ENCODE measurements around the gene BRWD1.

The BRWD1 gene

GRCh38 chr21:39196310-39196709 lies 117.1 kb downstream of the BRWD1 start:
- no peak for DNase-seq

- no peak for DNase-seq
Measured at GRCh38 chr21:39193380-39193779, 120.1 kb downstream of the BRWD1 start.

- DNase-seq: no peak
Measured at GRCh38 chr21:39189857-39190604, 123.4 kb downstream of the BRWD1 start.

DNA sequence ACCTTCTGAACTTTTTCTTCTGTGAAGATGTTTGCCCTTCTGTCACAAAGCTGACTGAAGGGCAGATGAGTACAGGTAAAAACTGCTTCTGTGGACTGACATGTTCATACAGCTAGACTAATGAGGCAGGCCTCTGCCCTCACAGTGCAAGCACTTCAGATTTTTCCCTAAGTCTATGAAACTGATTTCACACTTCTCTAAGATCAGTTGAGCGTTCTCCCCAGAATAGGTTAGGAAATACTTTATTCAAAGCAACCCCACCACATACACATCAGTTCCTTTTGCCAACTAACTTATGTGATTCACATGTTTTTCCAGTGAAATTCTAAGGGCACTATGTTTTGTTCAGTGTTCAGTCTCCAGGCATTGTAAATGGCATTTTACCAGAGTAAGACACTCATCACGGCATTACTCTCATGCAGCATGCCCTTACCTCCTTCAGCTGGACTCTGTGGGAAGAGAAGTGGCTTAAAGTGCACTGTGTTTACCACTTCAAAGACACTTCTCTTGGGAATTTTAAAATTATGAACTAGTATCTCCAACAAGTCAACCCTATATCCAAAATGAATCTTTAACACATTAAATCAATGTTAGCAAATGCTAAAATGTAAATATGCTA lies 124.8 kb downstream of the BRWD1 start:
- no peak for DNase-seq

- DNase-seq: no peak
Measured at GRCh38 chr21:39187141-39187540, 126.3 kb downstream of the BRWD1 start.

DNA sequence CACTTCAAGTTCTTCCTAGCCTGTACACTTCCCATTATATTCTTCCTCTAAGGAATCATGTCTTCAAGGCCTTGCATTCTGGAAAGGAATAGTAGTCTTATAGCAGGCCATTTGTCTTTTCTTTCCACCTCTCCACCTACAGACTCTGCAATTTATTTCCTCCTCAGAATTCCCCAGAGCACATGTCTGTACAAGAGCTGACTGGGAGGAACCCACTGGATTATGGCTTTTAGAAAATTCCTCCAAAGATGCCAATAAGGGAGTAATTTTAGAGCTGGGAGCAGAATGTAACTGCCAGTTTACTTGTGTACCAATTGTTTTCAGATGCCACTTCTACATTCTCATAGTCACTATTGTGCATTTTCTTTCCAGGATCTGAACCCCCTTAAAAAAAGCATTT lies 126.8 kb downstream of the BRWD1 start:
- DNase-seq: peak; percentile 31

DNA sequence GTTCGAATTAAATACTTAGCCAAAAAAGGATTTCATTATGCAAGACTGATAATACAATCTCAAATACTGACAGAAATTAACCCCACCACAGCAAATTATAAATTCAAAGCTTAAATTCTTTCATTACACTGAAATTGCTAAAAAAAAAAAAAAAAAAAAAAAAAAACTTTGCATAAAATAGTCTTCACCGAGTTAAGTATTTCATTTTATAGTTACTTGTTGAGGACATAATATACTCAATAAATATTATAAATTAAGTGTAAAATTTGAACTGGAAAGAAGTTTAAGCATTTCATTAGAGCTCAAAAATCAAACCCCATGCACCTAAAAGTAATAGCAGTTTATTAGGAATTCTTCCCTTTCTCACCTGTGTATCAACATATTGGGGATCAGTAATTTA lies 128.3 kb downstream of the BRWD1 start:
- DNase-seq: no peak

DNA sequence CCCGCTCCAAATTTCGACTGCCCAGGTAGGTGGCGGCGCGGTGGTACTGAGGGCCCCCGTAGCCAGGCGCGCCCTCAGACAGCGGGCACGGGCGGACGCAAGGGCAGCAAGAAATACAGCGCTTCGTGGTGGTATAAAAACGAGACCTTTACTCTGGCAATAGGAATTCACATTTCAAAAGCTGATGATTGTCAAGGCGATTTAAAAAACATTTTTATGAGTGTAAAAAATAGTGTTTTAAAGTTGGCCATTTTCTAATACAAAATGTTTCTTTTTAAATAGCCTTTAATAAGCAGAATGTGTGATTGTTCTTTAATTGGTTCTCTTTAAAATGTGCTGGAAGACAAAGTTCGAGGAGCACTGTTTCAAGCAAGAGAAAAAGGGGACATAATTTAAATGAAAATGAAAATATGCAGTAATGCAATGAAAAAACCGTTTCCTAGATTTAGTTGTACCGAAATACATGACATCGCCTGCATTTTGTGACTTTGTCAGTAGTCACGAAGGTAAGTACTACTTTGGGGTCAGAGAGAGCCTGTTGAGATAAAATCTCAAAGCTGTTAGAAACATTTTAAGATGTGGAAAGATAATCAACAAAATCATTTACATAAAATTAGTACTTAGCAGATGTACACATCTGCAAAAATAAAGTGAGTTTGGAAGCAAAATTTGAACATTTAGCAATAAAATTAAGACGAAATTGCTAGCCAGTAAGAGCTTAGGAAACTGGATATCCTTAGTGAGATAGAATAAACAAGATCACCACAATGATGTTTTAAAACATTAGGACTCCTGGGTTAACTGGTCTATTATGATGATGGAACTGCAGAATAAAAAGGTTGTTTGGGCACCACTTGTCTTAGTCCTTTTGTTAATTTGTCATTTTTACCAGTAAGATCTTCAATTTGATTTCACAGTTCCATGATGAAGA lies 129.1 kb downstream of the BRWD1 start:
- peak; percentile 47 for DNase-seq

- DNase-seq: peak; percentile 98
Measured at GRCh38 chr21:39183272-39184049, 130.0 kb downstream of the BRWD1 start, which contains the start of gene PSMG1. TSS of gene PSMG1 (minus strand) at chr21:39183451. CDS start at chr21:39183385, 66 bp downstream.

DNA sequence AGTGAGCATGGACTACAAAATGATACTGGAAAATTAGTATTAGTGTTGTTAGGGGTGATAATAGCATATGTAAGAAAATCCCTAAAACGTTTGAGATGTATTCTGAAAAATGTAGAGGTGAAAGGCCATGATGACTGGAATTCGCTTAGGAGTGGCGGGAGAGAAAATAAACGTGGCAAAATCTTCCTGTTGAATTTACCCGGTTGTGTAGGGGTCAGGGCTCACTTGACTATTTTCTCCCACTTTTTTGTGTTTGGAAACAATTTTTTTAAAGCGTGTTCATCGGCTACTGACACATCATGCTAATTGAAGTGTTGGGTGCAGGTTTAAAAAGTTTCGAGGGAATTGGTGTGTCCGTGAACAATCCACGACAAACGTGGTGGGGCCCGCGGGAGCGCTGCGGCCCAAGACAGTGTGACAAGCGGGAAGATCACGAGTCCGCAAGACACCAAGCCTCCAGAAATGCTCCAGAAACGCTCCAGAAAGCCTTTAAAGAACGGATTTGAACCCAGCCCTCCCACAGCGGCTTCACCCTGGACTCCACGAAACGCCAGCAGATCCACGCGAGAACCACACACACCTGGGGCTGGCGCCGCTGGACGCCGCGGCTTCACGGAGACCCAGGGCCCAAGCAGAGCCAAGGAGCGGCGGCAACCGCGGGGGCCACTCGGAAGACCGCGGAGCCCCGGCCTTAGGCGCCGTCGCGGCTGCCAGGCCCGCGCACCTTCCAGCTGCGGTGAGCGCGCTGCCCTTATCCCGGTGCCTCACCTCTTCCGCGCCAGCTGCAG lies 130.8 kb downstream of the BRWD1 start:
- DNase-seq: no peak

GRCh38 chr21:39182016-39182415 lies 131.4 kb downstream of the BRWD1 start:
- DNase-seq: no peak

- DNase-seq: no peak
Measured at GRCh38 chr21:39181205-39181818, 132.1 kb downstream of the BRWD1 start.

DNA sequence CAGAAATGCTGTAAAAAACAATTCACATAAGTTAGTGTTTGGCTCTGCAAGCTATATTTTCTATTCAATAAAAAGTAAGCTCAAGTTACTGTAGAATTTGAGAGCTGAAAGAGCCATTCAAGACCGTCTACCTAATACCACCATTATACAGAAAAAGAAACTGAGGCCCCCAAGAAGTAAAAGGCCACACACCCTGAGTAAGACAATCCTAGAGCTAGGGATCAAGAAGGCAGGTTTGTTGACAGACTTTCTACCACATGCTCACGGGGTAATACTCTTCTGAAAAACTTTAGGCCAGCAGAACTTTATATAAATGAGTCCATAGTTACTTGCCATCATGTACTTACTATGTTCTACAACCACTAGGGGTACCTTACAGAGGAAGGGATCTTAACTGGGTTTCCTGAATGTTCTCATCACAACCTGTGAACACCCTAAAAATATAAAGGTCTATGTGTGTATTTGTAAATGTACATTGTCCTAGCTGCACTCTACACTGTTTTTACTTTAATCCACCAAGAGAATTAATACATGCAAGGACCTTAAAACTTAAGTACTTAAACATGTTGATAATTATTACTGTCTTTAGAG lies 132.9 kb downstream of the BRWD1 start:
- no peak for DNase-seq

GRCh38 chr21:39178421-39178820 lies 135.0 kb downstream of the BRWD1 start:
- DNase-seq: no peak

GRCh38 chr21:39176271-39176709 lies 137.1 kb downstream of the BRWD1 start:
- no peak for DNase-seq

DNA sequence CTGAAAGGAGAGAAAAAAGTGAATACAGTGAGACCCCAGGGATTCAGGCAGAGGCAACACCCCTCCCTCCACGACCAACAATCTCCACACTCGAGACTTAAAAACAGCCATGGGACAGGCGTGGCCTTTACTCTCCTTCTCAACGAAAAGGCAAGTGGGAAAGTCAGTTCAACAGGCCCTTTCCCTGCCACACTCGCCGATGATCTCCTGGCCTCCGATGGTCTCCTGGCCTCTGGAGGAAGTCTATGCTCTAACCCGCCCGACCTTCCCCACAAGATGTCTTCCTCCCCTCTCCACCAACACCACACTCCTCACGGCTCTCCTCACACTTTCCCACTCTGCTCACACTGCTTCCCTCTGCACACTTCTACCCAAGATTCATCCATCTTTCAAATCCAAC lies 137.8 kb downstream of the BRWD1 start:
- DNase-seq: no peak

GRCh38 chr21:39175154-39175553 lies 138.3 kb downstream of the BRWD1 start:
- no peak for DNase-seq

GRCh38 chr21:39173716-39174680 lies 139.4 kb downstream of the BRWD1 start:
- DNase-seq: no peak

DNA sequence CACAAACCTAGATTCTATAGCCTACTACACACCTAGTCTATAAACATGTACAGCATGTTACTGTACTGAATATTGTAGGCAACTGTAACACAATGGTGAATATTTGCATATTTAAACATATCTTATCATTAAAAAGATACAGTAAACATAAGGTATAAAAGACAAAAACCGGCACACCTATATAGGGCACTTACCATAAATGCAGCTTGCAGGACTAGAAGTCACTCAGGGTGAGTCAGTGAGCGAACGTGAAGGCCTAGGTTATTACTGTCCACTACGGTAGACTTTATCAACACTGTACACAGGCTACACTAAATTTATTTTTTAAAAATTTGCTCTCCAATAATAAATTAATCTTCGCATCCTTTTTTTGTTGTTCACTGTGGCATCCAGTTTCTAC lies 143.5 kb downstream of the BRWD1 start:
- no peak for DNase-seq

- DNase-seq: no peak
Measured at GRCh38 chr21:39168800-39169199, 144.6 kb downstream of the BRWD1 start.

Measured in NCI-H2227 treated with DMSO at 0.1 percent for 48 hours (cell line).